HepG2 (cell line): ENCODE measurements around the gene SCN2A. TPM values are rescaled to one million over a fixed set of nuclear protein-coding genes. Genes with fewer than 3 reads are reported as not detected.

ENCODE experiments used
- ATAC-seq: fragments of 200-7000 bp; cut with Tn5 transposase; 3 replicates; pipeline ENCODE4 v1.9.1; 2020; ENCODE audit warnings: mild to moderate bottlenecking, moderate library complexity
- BruUV-seq: library from RNA; stranded (reverse); fragments of 400-500 nt; replicated peaks from 2 replicates; lab custom pipeline; 2021; lab: Mats Ljungman, UMichigan
- CTCF ChIA-PET: fragments of 300-600 bp; formaldehyde crosslinking; extraction: SDS; loops from one replicate; lab custom pipeline; 2021; ENCODE audit warnings: low total read pairs, inconsistent platforms, low intra/inter-chr PET ratio; lab: Yijun Ruan, JAX
- POLR2A ChIA-PET: fragments of 350-600 bp; sonication (Branson Sonifier 250); formaldehyde crosslinking; loops from one replicate; lab custom pipeline; 2020; ENCODE audit warnings: antibody characterized with exemption, inconsistent platforms; lab: Yijun Ruan, JAX
- DNase-seq: peaks from one replicate; pipeline ENCODE4 v3.0.0-alpha.2; 2015; ENCODE audit warnings: low spot score
- FAIRE-seq: peaks from 3 replicates; lab custom pipeline; 2011; peaks lifted over from hg19 to GRCh38; lab: Jason Lieb, UNC
- H2AFZ ChIP-seq: one replicate; pipeline ENCODE4 v1.6.1; 2011; ENCODE audit warnings: low read length, inconsistent platforms
- H3K27ac ChIP-seq: fragments of 300-600 bp; 3 replicates; pipeline ENCODE4 v1.8.0; 2011; ENCODE audit warnings: mixed run types, mild to moderate bottlenecking, mixed read lengths, low read length, inconsistent platforms; ENCODE audit not compliant: insufficient read depth; ENCODE audit errors: extremely low read length
- H3K27me3 ChIP-seq, 2 experiments: fragments of 200-600 bp in 1 of 2; 2 replicates in 1 of 2; 3 replicates in 1 of 2; pipeline versions ENCODE4 v1.6.0 to v1.8.0; 2011; ENCODE audit warnings: low read length in 2 of 2, mild to moderate bottlenecking in 2 of 2, moderate library complexity in 2 of 2, inconsistent platforms in 1 of 2; ENCODE audit not compliant: insufficient read depth in 2 of 2, control insufficient read depth in 1 of 2
- H3K36me3 ChIP-seq, 2 experiments: fragments of 200-600 bp in 1 of 2; replicated peaks in 1 of 2; 2 replicates in 1 of 2; 3 replicates in 1 of 2; pipeline versions ENCODE4 v1.5.1 to v1.8.0; 2011; ENCODE audit warnings: low read length in 2 of 2, inconsistent platforms in 1 of 2; ENCODE audit not compliant: insufficient read depth in 2 of 2, control insufficient read depth in 1 of 2
- H3K4me1 ChIP-seq: 2 replicates; pipeline ENCODE4 v1.5.1; 2012; ENCODE audit warnings: low read length, inconsistent platforms; ENCODE audit not compliant: insufficient read depth
- H3K4me2 ChIP-seq: 2 replicates; pipeline ENCODE4 v1.6.0; 2011; ENCODE audit warnings: low read depth, low read length, inconsistent platforms
- H3K4me3 ChIP-seq, 3 experiments: fragments of 200-600 bp in 1 of 3; sonication (generic), shearing (Covaris generic) in 1 of 3; replicated peaks in 1 of 3; 2 replicates each; pipeline ENCODE4 v1.5.1; 2011 to 2016; ENCODE audit warnings: low read length in 3 of 3, inconsistent platforms in 2 of 3, low read depth in 2 of 3, mild to moderate bottlenecking in 2 of 3, control low read depth in 1 of 3, mixed read lengths in 1 of 3; ENCODE audit not compliant: insufficient read depth in 1 of 3
- H3K79me2 ChIP-seq: one replicate; pipeline ENCODE4 v1.6.1; 2011; ENCODE audit warnings: low read length, inconsistent platforms; ENCODE audit not compliant: insufficient read depth
- H3K9ac ChIP-seq: 2 replicates; pipeline ENCODE4 v1.6.0; 2011; ENCODE audit warnings: mild to moderate bottlenecking, low read depth, low read length, inconsistent platforms; ENCODE audit not compliant: insufficient read depth
- H3K9me3 ChIP-seq: 2 replicates; pipeline ENCODE4 v1.5.1; 2012; ENCODE audit warnings: mild to moderate bottlenecking, low read length
- H4K20me1 ChIP-seq: 2 replicates; pipeline ENCODE4 v1.6.0; 2011; ENCODE audit warnings: inconsistent platforms, mild to moderate bottlenecking, low read length, moderate library complexity; ENCODE audit not compliant: insufficient read depth
- HNRNPL ChIP-seq: fragments of 200-400 bp; formaldehyde crosslinking; IDR thresholded peaks from 2 replicates; pipeline ENCODE4 v1.6.1; 2017; ENCODE audit warnings: mild to moderate bottlenecking, low read depth, low read length
- KAT7 ChIP-seq: IDR thresholded peaks from 2 replicates; pipeline ENCODE4 v1.6.1; 2018; ENCODE audit warnings: borderline replicate concordance, missing compliant biosample characterization
- MATR3 ChIP-seq: sonication (generic); formaldehyde crosslinking; IDR thresholded peaks from 2 replicates; pipeline ENCODE4 v1.4.0; 2020; ENCODE audit warnings: missing genetic modification reagents
- NFIB ChIP-seq: sonication (generic); formaldehyde crosslinking; IDR thresholded peaks from 2 replicates; pipeline ENCODE4 v1.9.0; 2021; ENCODE audit warnings: missing genetic modification reagents, mild to moderate bottlenecking, borderline replicate concordance
- POLR2AphosphoS5 ChIP-seq: IDR thresholded peaks from 2 replicates; pipeline ENCODE4 v1.6.1; 2012; ENCODE audit warnings: low read depth, low read length
- RAD21 ChIP-seq: fragments of 450-650 bp; formaldehyde crosslinking; IDR thresholded peaks from 2 replicates; pipeline ENCODE4 v1.5.0; 2020; ENCODE audit warnings: mild to moderate bottlenecking
- SRSF9 ChIP-seq: fragments of 200-400 bp; formaldehyde crosslinking; IDR thresholded peaks from 2 replicates; pipeline ENCODE4 v1.6.1; 2018; ENCODE audit warnings: borderline replicate concordance, mild to moderate bottlenecking, low read depth, low read length; ENCODE audit not compliant: insufficient read depth, poor library complexity, severe bottlenecking
- SRY ChIP-seq: sonication (generic); formaldehyde crosslinking; IDR thresholded peaks from 2 replicates; pipeline ENCODE4 v1.8.0; 2022; ENCODE audit warnings: mild to moderate bottlenecking, missing genetic modification reagents
- STAT6 ChIP-seq: sonication (generic); formaldehyde crosslinking; IDR thresholded peaks from 2 replicates; pipeline ENCODE4 v1.4.0; 2020; ENCODE audit warnings: missing genetic modification reagents, mild to moderate bottlenecking, borderline replicate concordance
- TCF7L2 ChIP-seq: IDR thresholded peaks from 2 replicates; pipeline ENCODE4 v1.6.1; 2011; ENCODE audit warnings: mild to moderate bottlenecking, low read depth, low read length, moderate library complexity
- TRIM22 ChIP-seq: fragments of 450-650 bp; IDR thresholded peaks from 2 replicates; pipeline ENCODE4 v1.6.1; 2017
- USF2 ChIP-seq, 2 experiments: sonication (generic) in 1 of 2; formaldehyde crosslinking in 1 of 2; IDR thresholded peaks; 2 replicates each; pipeline versions ENCODE4 v1.5.1 to v1.6.1; 2011 to 2020; ENCODE audit warnings: borderline replicate concordance in 1 of 2, low read depth in 1 of 2, low read length in 1 of 2, mild to moderate bottlenecking in 1 of 2, missing genetic modification reagents in 1 of 2, moderate library complexity in 1 of 2
- ZFP36L1 ChIP-seq: sonication (generic); formaldehyde crosslinking; IDR thresholded peaks from 2 replicates; pipeline ENCODE4 v1.8.0; 2022; ENCODE audit warnings: mild to moderate bottlenecking, missing genetic modification reagents, moderate library complexity
- ZKSCAN1 ChIP-seq: fragments of 150-350 bp; IDR thresholded peaks from 2 replicates; pipeline ENCODE4 v1.6.1; 2014; ENCODE audit warnings: low read length
- ZNF264 ChIP-seq: sonication (generic); formaldehyde crosslinking; IDR thresholded peaks from 2 replicates; pipeline ENCODE4 v1.4.0; 2020; ENCODE audit warnings: missing genetic modification reagents
- ZNF44 ChIP-seq: sonication (generic); formaldehyde crosslinking; IDR thresholded peaks from 2 replicates; pipeline ENCODE4 v1.5.1; 2020; ENCODE audit warnings: mild to moderate bottlenecking, missing genetic modification reagents
- ZNF503 ChIP-seq: sonication (generic); formaldehyde crosslinking; IDR thresholded peaks from 2 replicates; pipeline ENCODE4 v1.4.0; 2020; ENCODE audit warnings: missing genetic modification reagents
- ZNF83 ChIP-seq: sonication (generic); formaldehyde crosslinking; IDR thresholded peaks from 2 replicates; pipeline ENCODE4 v1.4.0; 2020; ENCODE audit warnings: missing genetic modification reagents, mild to moderate bottlenecking, borderline replicate concordance
- WGBS: methylation state at CpG from one replicate; pipeline ENCODE4 v1.1.6; 2017; ENCODE audit warnings: low lambda C conversion rate; 5-methylcytosine and 5-hydroxymethylcytosine counted together
- in situ Hi-C: cut with HindIII; loops from 2 replicates; pipeline ENCODE4 v1.10.0; 2017; ENCODE audit warnings: low pct_unique_long_range_greater_than_20kb; ENCODE audit not compliant: extremely low pct_ligation_motif_present
- intact Hi-C: fragments of 100-400 bp; cut with micrococcal nuclease; formaldehyde crosslinking; loops from one replicate; pipeline ENCODE4 v1.10.0; 2022; ENCODE audit not compliant: unreplicated experiment
- polyA plus RNA-seq, 8 experiments: library from polyadenylated mRNA; depleted of rRNA in 3 of 8; stranded (reverse) in 7 of 8; unstranded in 1 of 8; fragments of >200 nt; fragmentation: Illumina TruSeq in 4 of 8; extraction: Trizol in 4 of 8; gene quantifications; 2 replicates each; pipeline versions ENCODE4 v1.2.1 to v1.2.3, GENCODE V29; 2011 to 2016; ENCODE audit warnings: low read depth in 4 of 8, missing spikeins in 1 of 8, mixed read lengths in 1 of 8; ENCODE audit not compliant: insufficient read depth in 1 of 8
- total RNA-seq, 5 experiments: library from RNA; depleted of rRNA; stranded (reverse); fragments of >200 nt; fragmentation: Illumina TruSeq; extraction: Trizol; gene quantifications; 2 replicates each; pipeline ENCODE4 v1.2.3, GENCODE V29; 2016; ENCODE audit warnings: low read depth in 1 of 5

The SCN2A gene
- total and polyA plus RNA-seq, 2 of the 13 experiments (the other 11 are each of a cell fraction or from before 2014, with no cell fraction given) = 0.20 to 0.30 TPM

DNA sequence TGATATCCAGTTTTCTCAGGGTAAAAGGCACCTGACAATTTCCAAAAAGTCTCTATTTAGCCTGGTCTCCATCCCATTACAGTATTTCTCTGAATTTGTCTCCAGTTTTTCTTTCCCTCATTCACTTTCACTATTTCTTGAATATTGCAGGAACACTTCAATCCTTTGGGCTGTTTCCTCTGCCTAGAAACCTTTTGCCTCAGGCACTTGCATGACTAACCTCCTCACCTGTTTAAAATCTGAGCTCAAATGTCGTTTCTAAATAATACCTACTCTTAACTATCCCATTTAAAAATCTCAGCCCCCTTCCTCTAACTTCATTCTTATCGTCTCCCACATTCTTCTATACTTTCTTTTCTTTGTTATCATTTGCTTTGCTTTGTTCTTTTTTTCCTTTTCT lies 9.0 kb downstream of the SCN2A start:
- Histone ChIP-seq H3K79me2 (no peaks in the 10 kb centered on the region), H4K20me1 (no peaks in the 10 kb centered on the region), H3K4me2 (no peak overlapping the region), H3K27ac (no peak overlapping the region), H3K4me1 (no peaks in the 10 kb centered on the region), H3K9me3 (no peaks in the 10 kb centered on the region), H3K27me3 (no peaks in the 10 kb centered on the region), H3K36me3 (no peaks in the 10 kb centered on the region), H3K9ac (no peak overlapping the region), H2AFZ (no peak overlapping the region), H3K4me3 (no peak overlapping the region)
- ChIA-PET POLR2A (no interaction called here), CTCF (no interaction called here)
- no peak for DNase-seq
- in situ Hi-C loops = no loop called here
- intact Hi-C loops = no loop called here
- FAIRE-seq = no peak
- 1% methylated on average over 2 of the region's 2 CpGs for WGBS
- BruUV-seq = no TSS peak
- ATAC-seq = no peak
- TF ChIP-seq SRSF9 (no peak), TCF7L2 (no peak), POLR2AphosphoS5 (no peak), ZNF503 (no peak), USF2 (IDR thresholded peaks at IDR 0.05; ENCODE audit: low read depth, low read length) (no peak), USF2 (CRISPR knock-in tag; IDR thresholded peaks at IDR 0.05; ENCODE audit: borderline replicate concordance) (no peak), ZNF44 (no peak), RAD21 (CRISPR knock-in tag) (no peak), ZFP36L1 (CRISPR knock-in tag) (no peak), NFIB (no peak), STAT6 (CRISPR knock-in tag) (no peak), HNRNPL (no peak), ZKSCAN1 (no peak), TRIM22 (no peak), ZNF83 (CRISPR knock-in tag) (no peak), MATR3 (CRISPR knock-in tag) (no peak), SRY (CRISPR knock-in tag) (no peak), KAT7 (CRISPR knock-in tag) (no peak), ZNF264 (CRISPR knock-in tag) (no peak)
